Measurements from ENCODE around the gene TTC28.

Gene TTC28

GRCh38 chr22:28031383-28031922 lies 648.2 kb downstream of the TTC28 start:
- DNase-seq = no peak

- no peak for DNase-seq
Observed at GRCh38 chr22:28030473-28030872, 649.2 kb downstream of the TTC28 start.

GRCh38 chr22:28029956-28030355 lies 649.7 kb downstream of the TTC28 start:
- no peak for DNase-seq

- no peak for DNase-seq
Observed at GRCh38 chr22:28029201-28029948, 650.3 kb downstream of the TTC28 start.

- DNase-seq = no peak
Observed at GRCh38 chr22:28027453-28028448, 651.9 kb downstream of the TTC28 start.

- no peak for DNase-seq
Observed at GRCh38 chr22:28025866-28026575, 653.6 kb downstream of the TTC28 start.

GRCh38 chr22:28025333-28025732 lies 654.3 kb downstream of the TTC28 start:
- DNase-seq = no peak

- DNase-seq = no peak
Observed at GRCh38 chr22:28024422-28024888, 655.2 kb downstream of the TTC28 start.

DNA sequence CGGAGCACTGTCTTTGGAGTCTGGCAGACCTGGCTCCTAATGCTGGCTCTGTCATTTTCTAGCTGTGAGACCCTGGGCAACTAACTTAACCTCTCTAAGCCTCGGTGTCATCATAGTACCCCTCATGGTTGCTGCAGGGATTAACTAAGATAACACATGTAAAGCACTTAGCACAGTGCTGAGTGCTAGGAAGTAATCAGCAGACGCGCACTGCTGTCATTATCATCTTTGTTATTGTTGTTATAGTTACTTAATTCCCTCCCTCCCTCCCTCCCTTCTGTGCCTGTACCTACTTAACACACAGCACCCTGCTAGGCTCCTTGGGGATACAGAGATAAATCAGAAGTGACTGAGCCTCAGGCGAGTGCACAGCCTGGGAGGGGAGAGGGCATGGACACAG lies 655.9 kb downstream of the TTC28 start:
- DNase-seq = no peak

GRCh38 chr22:28023036-28023435 lies 656.6 kb downstream of the TTC28 start:
- DNase-seq = no peak

GRCh38 chr22:28021998-28022660 lies 657.5 kb downstream of the TTC28 start:
- DNase-seq = no peak

- DNase-seq = no peak
Observed at GRCh38 chr22:28021116-28021997, 658.3 kb downstream of the TTC28 start.

GRCh38 chr22:28019881-28020861 lies 659.5 kb downstream of the TTC28 start:
- DNase-seq = peak; percentile 73

GRCh38 chr22:28019360-28019759 lies 660.3 kb downstream of the TTC28 start:
- no peak for DNase-seq

DNA sequence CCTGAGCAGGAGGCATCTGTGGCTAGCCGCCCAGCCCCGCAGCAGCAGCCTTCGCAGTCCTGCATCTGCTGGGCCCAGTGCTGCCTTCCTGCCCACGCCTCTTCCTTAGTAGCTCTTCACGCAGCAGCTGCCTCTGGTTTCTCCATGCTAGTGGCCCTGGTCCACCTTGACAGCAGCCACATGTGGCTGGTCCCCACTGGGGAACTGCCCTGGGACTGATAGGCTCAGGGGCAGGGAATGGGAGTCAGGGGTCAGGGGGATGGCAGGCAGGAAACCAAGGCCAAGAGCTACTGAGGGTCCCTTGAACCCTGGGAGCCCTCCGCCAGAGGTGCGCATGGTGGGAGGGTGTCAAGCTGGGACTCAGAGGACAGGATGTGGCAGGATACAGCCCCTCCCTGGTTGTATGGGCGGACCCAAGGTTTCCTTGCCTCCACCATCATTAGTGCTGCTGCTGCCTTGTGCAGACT lies 661.1 kb downstream of the TTC28 start:
- DNase-seq = no peak

- DNase-seq = no peak
Observed at GRCh38 chr22:28017859-28018258, 661.8 kb downstream of the TTC28 start.

- DNase-seq = no peak
Observed at GRCh38 chr22:28017558-28017820, 662.2 kb downstream of the TTC28 start.

- DNase-seq = no peak
Observed at GRCh38 chr22:28016781-28017557, 662.7 kb downstream of the TTC28 start.
